Measurements from ENCODE around the gene KIAA1958.
A peak's percentile ranks its signal among the peaks of the same experiment; 100 is the strongest.

Gene KIAA1958

GRCh38 chr9:112486221-112487007, at the start of gene KIAA1958:
Gene KIAA1958 (plus strand): TSS chr9:112486827. CDS start chr9:112574081, 87,254 bp downstream.
- peak; percentile 82 for DNase-seq (ENCODE audit: low spot score)

- DNase-seq (ENCODE audit: low spot score) = no peak
Measured at GRCh38 chr9:112437406-112437805, 49.2 kb upstream of the KIAA1958 start.

- no peak for DNase-seq (ENCODE audit: low spot score)
Measured at GRCh38 chr9:112439171-112439570, 47.5 kb upstream of the KIAA1958 start.

GRCh38 chr9:112439825-112440224, 46.8 kb upstream of the KIAA1958 start:
- DNase-seq (ENCODE audit: low spot score) = no peak

GRCh38 chr9:112443200-112443599, 43.4 kb upstream of the KIAA1958 start:
- no peak for DNase-seq (ENCODE audit: low spot score)

GRCh38 chr9:112443636-112444035, 43.0 kb upstream of the KIAA1958 start:
- DNase-seq (ENCODE audit: low spot score) = no peak

- DNase-seq (ENCODE audit: low spot score) = no peak
Measured at GRCh38 chr9:112445196-112445595, 41.4 kb upstream of the KIAA1958 start.

GRCh38 chr9:112446080-112446479, 40.5 kb upstream of the KIAA1958 start:
- no peak for DNase-seq (ENCODE audit: low spot score)

- DNase-seq (ENCODE audit: low spot score) = no peak
Measured at GRCh38 chr9:112446526-112446925, 40.1 kb upstream of the KIAA1958 start.

GRCh38 chr9:112447283-112447761, 39.3 kb upstream of the KIAA1958 start:
- DNase-seq (ENCODE audit: low spot score) = no peak

GRCh38 chr9:112462855-112463254, 23.8 kb upstream of the KIAA1958 start:
- no peak for DNase-seq (ENCODE audit: low spot score)

GRCh38 chr9:112465352-112465751, 21.3 kb upstream of the KIAA1958 start:
- no peak for DNase-seq (ENCODE audit: low spot score)

GRCh38 chr9:112472996-112473395, 13.6 kb upstream of the KIAA1958 start:
- no peak for DNase-seq (ENCODE audit: low spot score)

- no peak for DNase-seq (ENCODE audit: low spot score)
Measured at GRCh38 chr9:112473986-112474385, 12.6 kb upstream of the KIAA1958 start.

- no peak for DNase-seq (ENCODE audit: low spot score)
Measured at GRCh38 chr9:112475318-112475717, 11.3 kb upstream of the KIAA1958 start.

- no peak for DNase-seq (ENCODE audit: low spot score)
Measured at GRCh38 chr9:112477330-112477729, 9.3 kb upstream of the KIAA1958 start.

- DNase-seq (ENCODE audit: low spot score) = no peak
Measured at GRCh38 chr9:112479221-112479620, 7.4 kb upstream of the KIAA1958 start.

- DNase-seq (ENCODE audit: low spot score) = no peak
Measured at GRCh38 chr9:112484607-112485006, 2.0 kb upstream of the KIAA1958 start.

GRCh38 chr9:112485574-112485973, 1.1 kb upstream of the KIAA1958 start:
- no peak for DNase-seq (ENCODE audit: low spot score)

- DNase-seq (ENCODE audit: low spot score) = peak; percentile 83
Measured at GRCh38 chr9:112487008-112487798, 576 bp downstream of the KIAA1958 start.

- DNase-seq (ENCODE audit: low spot score) = no peak
Measured at GRCh38 chr9:112487799-112488340, 1.2 kb downstream of the KIAA1958 start.

GRCh38 chr9:112489039-112489546, 2.5 kb downstream of the KIAA1958 start:
- DNase-seq (ENCODE audit: low spot score) = no peak

Measured in left forelimb (tissue), 1 donor.